GM18508 (cell line): Measurements from ENCODE around the gene PSPH.

Experiments
- ATAC-seq: cut with Tn5 transposase; IDR thresholded peaks from one replicate; pipeline ENCODE4 v1.9.1; 2021; ENCODE audit warnings: moderate number of reproducible peaks; ENCODE audit not compliant: insufficient read depth, unreplicated experiment

PSPH gene

DNA sequence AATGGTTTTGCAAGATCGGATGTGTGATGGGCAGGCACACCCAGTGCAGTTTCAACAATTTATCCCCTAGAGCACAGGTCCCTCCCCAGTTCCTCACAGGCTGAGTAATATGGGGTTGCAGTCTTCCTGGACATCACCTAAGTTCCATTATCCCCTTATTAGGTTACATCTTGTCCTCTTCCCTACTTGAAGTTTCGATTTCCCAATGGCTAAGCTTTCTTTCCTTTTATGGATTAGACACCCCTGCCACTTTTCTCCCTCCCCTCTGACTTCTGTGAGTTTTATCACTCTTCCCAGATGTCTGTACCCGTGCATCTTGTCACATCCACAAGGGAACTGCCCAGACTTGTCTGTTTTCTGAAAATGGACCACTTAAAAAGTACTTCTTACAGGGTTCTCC lies 89.2 kb downstream of the PSPH start:
- no peak for ATAC-seq
